ENCODE results near the gene KRT37. TPM values are rescaled to one million over a fixed set of nuclear protein-coding genes. Genes with fewer than 3 reads are reported as not detected.
"Not testable (repeated sequence)": the region's sequence is repeated elsewhere in the genome, so short reads cannot be mapped to it uniquely, and the experiment has no call there.

KRT37 gene
- total RNA-seq, 2 experiments from 2014 or later, result not detected

DNA sequence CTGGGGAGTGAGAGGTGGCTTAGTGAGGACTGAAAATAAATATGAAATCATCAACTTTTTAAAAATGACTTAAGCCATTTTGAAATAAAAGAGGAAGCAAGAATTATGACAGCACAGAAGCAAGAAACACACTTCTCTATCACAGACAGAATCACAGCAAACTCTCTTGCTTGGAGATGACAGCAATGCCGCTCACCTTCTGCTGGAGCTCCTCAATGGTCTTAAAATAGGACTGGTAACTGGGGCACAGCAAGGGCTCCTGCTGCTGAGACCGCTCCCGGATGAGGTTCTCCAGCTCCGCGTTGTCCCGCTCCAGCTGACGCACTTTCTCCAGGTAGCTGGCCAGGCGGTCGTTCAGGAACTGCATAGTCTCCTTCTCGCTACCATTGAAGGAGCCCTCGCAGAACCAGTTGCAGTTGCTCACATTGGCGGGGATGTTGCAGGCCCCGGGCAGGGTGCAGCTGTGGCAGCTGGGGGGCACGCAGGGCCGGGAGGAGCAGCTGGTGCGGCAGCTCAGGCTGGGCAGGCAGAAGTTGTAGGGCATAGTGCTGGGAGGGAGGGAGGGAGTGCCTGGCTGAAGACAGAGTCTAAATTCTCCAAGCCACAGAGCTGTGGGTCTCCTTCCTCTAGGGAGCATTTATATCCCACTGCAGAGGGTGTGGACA, 27.3 kb downstream of the KRT37 start, which contains the start of gene KRT31:
TSS of gene KRT31 (minus strand) at position 613 of the 665 bp plus-strand sequence. CDS start at position 544, 69 bp downstream.
- no peak for DNase-seq
- H3K27me3 Mint-ChIP-seq, result peaks cover under 1% of the 10 kb centered on the region
- H3K9me3 Mint-ChIP-seq, result no peaks in the 10 kb centered on the region
- intact Hi-C loops (cut with micrococcal nuclease), result no loop called here
- H3K4me1 Mint-ChIP-seq (ENCODE audit: low read depth), result peaks cover 6% of the 10 kb centered on the region
- ChIA-PET POLR2A (no interaction called here), CTCF (no interaction called here)
- no peaks in the 10 kb centered on the region for H3K36me3 Mint-ChIP-seq
- H3K4me3 Mint-ChIP-seq, result no peak within 1 kb of the TSS
- no peak within 1 kb of the TSS for H3K27ac Mint-ChIP-seq

- ChIA-PET POLR2A (interaction anchor here (0.7 kb wide), 1 partner anchor 34 kb away, joined by 3 read pairs; no protein-coding TSS in a partner anchor), CTCF (no interaction called here)
- Mint-ChIP-seq H3K36me3 (peaks cover 2% of the 10 kb centered on the region), H3K4me3 (no peak overlapping the region), H3K9me3 (no peaks in the 10 kb centered on the region), H3K27ac (no peak overlapping the region), H3K27me3 (peaks cover 3% of the 10 kb centered on the region), H3K4me1 (ENCODE audit: low read depth) (peaks cover 4% of the 10 kb centered on the region)
- intact Hi-C loops (cut with micrococcal nuclease), result no loop called here
- no peak for DNase-seq
Observed at GRCh38 chr17:41396340-41396739, 28.0 kb downstream of the KRT37 start.

DNA sequence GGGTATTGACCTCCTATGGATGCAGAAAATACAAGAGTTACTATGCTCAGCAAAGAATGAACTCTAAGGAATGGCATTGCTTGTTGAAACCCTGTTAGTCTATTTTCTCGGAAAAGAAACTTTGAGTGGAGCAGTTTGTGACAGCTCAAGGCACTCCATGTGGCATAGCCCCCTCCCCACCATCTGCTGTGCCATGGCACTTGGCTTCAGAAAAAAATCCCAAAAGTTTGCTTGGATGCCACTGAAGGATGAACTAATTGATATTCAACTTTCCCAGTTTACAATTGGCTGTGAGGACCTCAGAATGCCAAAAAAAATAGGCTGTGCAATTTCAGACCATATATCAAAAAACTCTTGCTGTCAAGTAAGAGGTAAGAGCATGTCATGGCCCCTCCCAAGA, 28.8 kb downstream of the KRT37 start:
- Mint-ChIP-seq H3K4me1 (ENCODE audit: low read depth) (peaks cover 4% of the 10 kb centered on the region), H3K36me3 (peaks cover 2% of the 10 kb centered on the region), H3K27me3 (peaks cover 3% of the 10 kb centered on the region), H3K9me3 (no peaks in the 10 kb centered on the region), H3K27ac (no peak overlapping the region), H3K4me3 (no peak overlapping the region)
- intact Hi-C loops (cut with micrococcal nuclease), result no loop called here
- ChIA-PET CTCF (no interaction called here), POLR2A (interaction anchor here (0.7 kb wide), 1 partner anchor 35 kb away, joined by 3 read pairs; no protein-coding TSS in a partner anchor)
- no peak for DNase-seq

- H3K27me3 Mint-ChIP-seq; H3K4me1 Mint-ChIP-seq (ENCODE audit: low read depth); H3K36me3 Mint-ChIP-seq; intact Hi-C loops (cut with micrococcal nuclease); H3K9me3 Mint-ChIP-seq; H3K4me3 Mint-ChIP-seq; POLR2A ChIA-PET; CTCF ChIA-PET; DNase-seq; H3K27ac Mint-ChIP-seq: not testable (repeated sequence)
Observed at GRCh38 chr17:41395044-41395443, 29.3 kb downstream of the KRT37 start.

GRCh38 chr17:41394254-41394996, 30.0 kb downstream of the KRT37 start:
- no peaks in the 10 kb centered on the region for H3K9me3 Mint-ChIP-seq
- intact Hi-C loops (cut with micrococcal nuclease), result no loop called here
- peaks cover 2% of the 10 kb centered on the region for H3K4me1 Mint-ChIP-seq (ENCODE audit: low read depth)
- no peak for DNase-seq
- no peak overlapping the region for H3K27ac Mint-ChIP-seq
- peaks cover 2% of the 10 kb centered on the region for H3K36me3 Mint-ChIP-seq
- POLR2A ChIA-PET, result no interaction called here
- CTCF ChIA-PET, result no interaction called here
- H3K27me3 Mint-ChIP-seq, result peaks cover 4% of the 10 kb centered on the region
- no peak overlapping the region for H3K4me3 Mint-ChIP-seq

- peaks cover 7% of the 10 kb centered on the region for H3K27me3 Mint-ChIP-seq
- H3K9me3 Mint-ChIP-seq, result no peaks in the 10 kb centered on the region
- H3K4me3 Mint-ChIP-seq, result no peak overlapping the region
- intact Hi-C loops (cut with micrococcal nuclease), result no loop called here
- H3K27ac Mint-ChIP-seq, result no peak overlapping the region
- H3K36me3 Mint-ChIP-seq, result peaks cover 2% of the 10 kb centered on the region
- DNase-seq, result no peak
- H3K4me1 Mint-ChIP-seq (ENCODE audit: low read depth), result no peaks in the 10 kb centered on the region
- ChIA-PET POLR2A (no interaction called here), CTCF (no interaction called here)
Observed at GRCh38 chr17:41393826-41394225, 30.6 kb downstream of the KRT37 start.

- Mint-ChIP-seq H3K4me1 (ENCODE audit: low read depth) (no peaks in the 10 kb centered on the region), H3K27me3 (peaks cover 7% of the 10 kb centered on the region), H3K36me3 (peaks cover 2% of the 10 kb centered on the region), H3K9me3 (no peaks in the 10 kb centered on the region), H3K27ac (no peak overlapping the region), H3K4me3 (no peak overlapping the region)
- POLR2A ChIA-PET, result no interaction called here
- CTCF ChIA-PET, result no interaction called here
- DNase-seq, result no peak
- intact Hi-C loops (cut with micrococcal nuclease), result no loop called here
Observed at GRCh38 chr17:41393294-41393693, 31.1 kb downstream of the KRT37 start.

DNA sequence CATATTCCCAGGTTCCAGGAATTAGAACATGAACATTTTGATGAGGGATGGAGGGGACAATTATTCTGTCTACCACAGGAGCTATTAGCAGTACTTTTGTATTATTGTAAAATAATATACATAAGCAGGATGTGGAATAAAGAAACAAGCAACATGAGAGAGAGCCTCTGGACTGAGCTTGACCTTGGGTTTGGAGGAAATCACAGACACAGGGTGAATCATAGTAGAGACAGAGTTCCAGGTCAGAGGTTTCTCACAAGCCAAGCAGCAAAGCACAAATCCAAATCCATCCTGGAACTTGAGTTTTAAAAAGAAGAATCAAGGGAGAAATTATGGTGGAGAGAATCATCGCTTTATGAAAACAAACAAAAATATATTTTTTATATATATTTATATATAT, 32.1 kb downstream of the KRT37 start:
- DNase-seq, result no peak
- POLR2A ChIA-PET, result no interaction called here
- CTCF ChIA-PET, result no interaction called here
- Mint-ChIP-seq H3K36me3 (peaks cover 3% of the 10 kb centered on the region), H3K27me3 (peaks cover 7% of the 10 kb centered on the region), H3K27ac (no peak overlapping the region), H3K9me3 (peaks cover 2% of the 10 kb centered on the region), H3K4me1 (ENCODE audit: low read depth) (no peaks in the 10 kb centered on the region), H3K4me3 (no peak overlapping the region)
- intact Hi-C loops (cut with micrococcal nuclease), result no loop called here

- DNase-seq, result no peak
- CTCF ChIA-PET, result interaction anchor here (2.0 kb wide), 1 partner anchor 271 kb away, joined by 5 read pairs; no protein-coding TSS in a partner anchor
- Mint-ChIP-seq H3K4me1 (ENCODE audit: low read depth) (no peaks in the 10 kb centered on the region), H3K9me3 (peaks cover 6% of the 10 kb centered on the region), H3K4me3 (no peak overlapping the region), H3K36me3 (peaks cover 7% of the 10 kb centered on the region), H3K27ac (no peak overlapping the region), H3K27me3 (peaks cover 7% of the 10 kb centered on the region)
- POLR2A ChIA-PET, result no interaction called here
- intact Hi-C loops (cut with micrococcal nuclease), result no loop called here
Observed at GRCh38 chr17:41391535-41391934, 32.9 kb downstream of the KRT37 start.

GRCh38 chr17:41390411-41390938, 33.9 kb downstream of the KRT37 start:
- POLR2A ChIA-PET, result interaction anchor here (1.1 kb wide), 1 partner anchor 9 kb away, joined by 3 read pairs; no protein-coding TSS in a partner anchor

DNA sequence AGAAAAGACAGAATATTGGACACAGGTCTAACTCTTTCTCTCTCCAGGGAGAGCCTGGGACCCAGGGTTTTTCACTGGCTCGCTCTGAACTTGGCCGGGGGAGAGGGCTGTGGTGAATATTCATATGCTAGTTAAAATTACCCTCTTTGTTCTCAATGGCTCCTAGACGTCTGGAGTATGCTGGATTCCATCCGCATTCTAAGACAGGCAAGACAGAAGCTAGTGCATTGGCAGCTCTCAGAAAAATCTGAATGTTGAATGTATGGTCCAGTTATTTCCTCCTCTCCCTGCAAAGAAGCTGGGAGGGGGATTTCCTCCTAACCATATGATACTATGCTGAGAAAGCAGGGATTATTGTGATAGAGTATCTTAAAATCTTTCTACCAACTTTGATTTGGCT, 36.7 kb downstream of the KRT37 start:
- H3K4me3 Mint-ChIP-seq, result no peak overlapping the region
- no peak for DNase-seq
- POLR2A ChIA-PET, result no interaction called here
- CTCF ChIA-PET, result interaction anchor here (0.7 kb wide), 1 partner anchor 278 kb away, joined by 3 read pairs; no protein-coding TSS in a partner anchor
- peaks cover 7% of the 10 kb centered on the region for H3K27me3 Mint-ChIP-seq
- intact Hi-C loops (cut with micrococcal nuclease), result no loop called here
- peaks cover 13% of the 10 kb centered on the region for H3K9me3 Mint-ChIP-seq
- no peak overlapping the region for H3K27ac Mint-ChIP-seq
- H3K4me1 Mint-ChIP-seq (ENCODE audit: low read depth), result no peaks in the 10 kb centered on the region
- peaks cover 9% of the 10 kb centered on the region for H3K36me3 Mint-ChIP-seq

More at GRCh38 chr17:41390411-41390938, 33.9 kb downstream of the KRT37 start:
- intact Hi-C loops (cut with micrococcal nuclease), result no loop called here
- Mint-ChIP-seq H3K4me3 (no peak overlapping the region), H3K9me3 (peaks cover 13% of the 10 kb centered on the region), H3K27me3 (peaks cover 7% of the 10 kb centered on the region), H3K4me1 (ENCODE audit: low read depth) (no peaks in the 10 kb centered on the region), H3K36me3 (peaks cover 9% of the 10 kb centered on the region), H3K27ac (no peak overlapping the region)
- CTCF ChIA-PET, result interaction anchor here (1.1 to 2.0 kb wide), 3 partner anchors 9 to 272 kb away, joined by 3 to 7 read pairs (median 5); no protein-coding TSS in a partner anchor
- no peak for DNase-seq

GRCh38 chr17:41386227-41386626, 38.2 kb downstream of the KRT37 start:
- Mint-ChIP-seq H3K27me3 (peaks cover 4% of the 10 kb centered on the region), H3K4me1 (ENCODE audit: low read depth) (no peaks in the 10 kb centered on the region), H3K9me3 (peaks cover 13% of the 10 kb centered on the region), H3K36me3 (peaks cover 8% of the 10 kb centered on the region), H3K4me3 (no peak overlapping the region), H3K27ac (no peak overlapping the region)
- intact Hi-C loops (cut with micrococcal nuclease), result no loop called here
- DNase-seq, result no peak
- POLR2A ChIA-PET, result no interaction called here
- CTCF ChIA-PET, result no interaction called here
